ENCODE measurements around the gene NGLY1.

Gene NGLY1

DNA sequence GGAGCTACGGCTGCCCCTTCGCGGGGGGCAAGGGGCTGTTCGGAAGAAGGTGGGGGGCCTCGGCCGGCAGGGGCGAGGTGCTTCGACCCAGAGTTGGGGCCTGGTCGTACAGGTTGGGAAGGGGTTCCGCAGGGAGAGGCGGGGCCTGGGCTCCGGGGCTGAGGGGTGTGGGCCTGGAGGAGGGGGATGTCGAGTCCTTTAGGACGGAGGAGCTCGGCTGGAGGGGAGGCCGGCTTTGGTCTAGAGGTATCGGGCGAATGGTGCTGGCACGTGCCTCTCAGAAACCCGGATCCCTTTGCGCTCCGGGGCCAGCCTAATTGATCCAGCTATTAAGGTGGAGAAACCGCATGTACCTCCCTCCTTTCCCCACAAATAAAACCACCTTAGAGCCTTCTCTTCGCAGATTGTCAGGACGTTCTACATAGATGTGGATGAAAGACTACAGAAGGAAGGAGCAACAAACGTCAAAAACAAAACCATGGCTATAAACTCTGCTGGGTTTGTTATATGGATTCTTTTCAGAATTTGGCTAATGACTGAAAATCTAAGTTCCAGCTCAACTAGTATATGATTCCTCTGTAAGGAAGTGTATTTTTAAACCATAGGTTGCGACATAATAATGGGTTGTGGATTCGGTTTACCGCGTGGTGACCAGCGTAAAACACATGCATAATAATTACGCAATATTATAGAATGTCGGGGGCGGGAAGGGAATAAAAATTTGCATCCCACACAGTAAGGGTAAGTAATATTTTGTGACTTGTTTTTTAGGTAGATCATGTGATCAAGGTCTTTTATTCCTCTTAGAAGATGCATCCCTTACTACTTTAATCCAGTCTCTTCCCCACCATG is 644 bp upstream of the NGLY1 start:
- DNase-seq, result no peak

DNA sequence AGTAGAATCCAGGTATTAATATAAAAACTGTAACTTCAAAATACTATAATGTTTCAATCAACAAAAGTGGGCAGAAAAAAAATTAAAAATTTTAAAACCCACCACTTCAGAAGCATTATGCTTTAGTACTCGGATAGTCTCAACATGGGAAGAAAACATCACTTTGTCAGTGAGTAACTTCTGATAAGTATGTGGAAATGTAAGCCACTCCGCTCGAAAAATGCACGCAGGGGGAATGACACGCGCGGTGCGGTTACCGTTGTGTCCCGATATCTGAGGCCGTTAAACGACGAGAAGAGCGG is 656 bp downstream of the NGLY1 start:
- DNase-seq, result no peak

DNA sequence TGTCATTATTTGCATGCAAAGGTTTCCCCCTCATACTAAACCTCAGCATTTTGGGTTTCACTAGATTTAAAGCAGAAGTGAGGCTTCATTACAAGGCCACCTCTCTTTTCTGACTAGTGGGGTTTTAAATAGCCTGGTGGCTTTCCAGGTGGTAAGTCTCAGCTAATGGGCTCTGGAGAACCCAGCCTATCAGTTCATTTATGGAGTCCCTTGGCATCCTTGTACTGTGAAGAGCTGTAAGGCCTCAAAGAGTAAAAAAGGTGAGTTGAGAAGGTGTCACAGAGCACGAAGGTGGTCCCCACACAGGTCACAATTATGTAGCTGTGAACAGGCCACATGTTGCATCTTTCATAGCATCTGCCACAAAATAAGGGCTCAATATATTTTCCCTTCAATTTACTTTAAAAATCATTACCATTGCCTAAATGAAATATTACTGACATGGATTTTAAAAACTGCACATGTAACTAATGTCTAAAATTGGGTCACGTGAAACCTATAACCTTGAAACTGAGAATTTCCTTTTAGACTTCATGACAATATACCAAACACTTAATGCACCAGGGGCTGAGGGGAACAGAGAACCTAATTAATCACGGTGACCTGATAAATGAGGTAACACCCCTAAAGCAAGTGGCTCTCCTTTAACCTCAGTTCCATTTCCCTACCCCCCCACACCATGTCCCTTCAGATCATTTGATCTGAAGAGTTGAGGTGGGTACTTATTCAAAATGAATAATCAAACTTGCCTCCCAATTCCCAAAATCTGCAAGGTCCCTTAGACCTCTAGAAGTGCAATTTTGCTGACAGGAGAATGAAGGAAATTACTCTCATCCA is 1.3 kb downstream of the NGLY1 start:
- DNase-seq, result no peak

DNA sequence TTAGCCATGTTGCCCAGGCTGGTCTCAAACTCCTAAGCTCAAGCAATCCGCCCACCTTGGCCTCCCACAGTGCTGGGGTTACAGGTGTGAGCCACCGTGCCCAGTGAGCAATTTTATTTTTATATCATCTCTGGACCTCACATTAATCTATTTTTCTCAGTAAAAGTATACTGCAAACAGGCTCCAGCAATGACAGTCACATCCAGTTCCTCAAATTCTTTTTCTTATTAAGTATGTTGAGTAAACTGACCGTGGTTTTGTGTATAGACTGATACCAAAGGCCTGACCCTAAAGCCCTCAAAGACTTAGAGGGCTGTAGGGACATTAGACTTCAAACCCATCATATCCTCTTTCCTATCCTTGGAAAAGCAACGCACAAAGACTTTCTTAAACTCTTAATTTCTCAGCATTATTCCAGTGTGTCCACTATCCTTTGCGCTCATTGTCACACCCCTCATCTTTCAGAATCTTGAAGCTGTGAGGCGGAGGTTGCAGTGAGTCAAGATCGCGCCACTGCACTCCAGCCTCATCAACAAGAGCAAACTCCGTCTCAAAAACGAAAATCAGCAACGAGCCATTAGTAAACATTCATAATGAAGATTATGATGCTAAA is 2.0 kb downstream of the NGLY1 start:
- no peak for DNase-seq

DNA sequence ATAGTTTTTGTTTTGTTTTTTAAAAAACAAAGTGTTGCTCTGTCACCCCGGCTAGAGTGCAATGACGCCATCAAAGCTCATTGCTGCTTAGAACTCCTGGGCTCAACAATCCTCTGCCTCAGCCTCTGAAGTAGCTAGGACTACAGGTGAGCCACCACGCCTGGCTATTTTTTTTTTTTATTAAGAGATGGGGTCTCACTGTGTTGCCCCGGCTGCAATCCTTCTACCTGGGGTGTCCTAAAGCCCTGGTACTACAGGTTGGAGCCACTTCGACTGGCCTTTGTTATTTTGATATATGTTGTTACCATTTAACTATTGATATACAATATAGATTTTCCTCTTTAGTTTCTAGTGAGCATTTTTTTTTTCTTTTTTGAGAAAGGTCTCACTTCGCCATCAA is 2.6 kb downstream of the NGLY1 start:
- no peak for DNase-seq

DNA sequence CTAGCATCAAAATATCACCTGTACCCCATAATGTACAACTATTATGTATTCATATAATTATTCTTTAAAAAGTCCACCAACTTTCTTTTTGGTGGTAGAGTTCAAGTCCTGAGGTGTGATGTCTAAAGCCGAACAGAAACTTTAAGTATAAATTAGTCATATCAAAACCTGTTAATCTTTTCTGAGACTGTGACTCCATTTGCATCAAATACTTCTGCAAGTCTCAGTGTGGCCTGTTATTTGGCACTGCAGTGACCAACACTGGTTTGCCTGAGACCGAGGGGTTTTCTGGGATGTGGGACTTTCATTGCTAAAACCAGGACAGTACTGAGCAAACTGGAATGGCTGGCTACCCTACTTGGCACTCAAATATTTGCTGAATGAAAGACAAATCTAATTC is 7.3 kb downstream of the NGLY1 start:
- no peak for DNase-seq

DNA sequence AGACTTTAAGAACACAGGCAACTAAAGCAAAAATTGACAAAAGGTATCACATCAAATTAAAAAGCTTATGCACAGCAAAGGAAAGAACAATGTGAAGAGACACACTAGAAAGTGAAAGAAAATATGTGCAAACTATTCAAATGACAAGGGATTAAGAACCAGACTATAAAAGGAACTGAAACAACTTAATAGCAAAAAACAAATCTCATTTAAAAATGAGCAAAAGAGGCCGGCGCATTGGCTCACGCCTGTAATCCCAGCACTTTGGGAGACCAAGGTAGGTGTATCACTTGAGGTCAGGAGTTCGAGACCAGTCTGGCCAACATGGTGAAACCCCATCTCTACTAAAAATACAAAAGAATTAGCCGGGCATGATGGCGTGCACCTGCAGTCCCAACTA is 14.4 kb downstream of the NGLY1 start:
- no peak for DNase-seq

DNA sequence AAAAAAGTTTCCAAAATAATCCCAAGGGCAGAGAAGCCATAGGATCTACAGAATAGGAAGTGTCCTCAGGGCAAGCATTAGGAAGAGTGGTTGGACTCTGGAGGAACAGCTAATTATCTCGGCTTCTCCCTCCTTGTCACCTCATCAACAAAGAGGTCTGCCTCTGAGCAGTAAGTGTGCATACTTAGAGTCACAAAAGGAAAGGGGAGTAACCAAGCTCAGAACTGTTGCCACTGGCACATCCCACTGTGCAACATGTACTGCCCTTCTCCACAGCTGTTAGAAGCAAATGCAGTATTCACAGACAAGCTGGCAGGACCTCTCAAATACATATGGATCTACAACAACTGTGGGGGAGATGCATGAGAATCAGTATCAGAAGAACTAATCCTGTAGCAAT is 31.5 kb downstream of the NGLY1 start:
- DNase-seq, result no peak

DNA sequence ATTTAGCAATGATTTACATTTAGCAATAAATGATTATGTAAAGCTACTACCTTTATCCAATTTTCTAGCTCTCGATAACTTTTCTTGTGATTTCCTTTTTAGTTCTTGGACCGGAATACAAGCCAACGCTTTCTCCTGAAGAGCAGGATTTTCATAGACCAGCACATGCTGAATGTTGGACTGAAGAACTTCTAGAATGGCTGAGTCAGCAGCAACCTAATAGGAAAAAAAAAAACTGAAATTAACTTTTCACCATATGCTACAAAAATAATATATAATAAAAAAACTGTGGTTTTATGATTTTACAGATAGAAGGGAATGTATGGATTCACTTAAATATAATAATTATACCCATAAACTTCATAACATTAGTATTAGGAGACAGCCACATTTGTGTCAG is 32.2 kb downstream of the NGLY1 start:
- DNase-seq, result no peak

DNA sequence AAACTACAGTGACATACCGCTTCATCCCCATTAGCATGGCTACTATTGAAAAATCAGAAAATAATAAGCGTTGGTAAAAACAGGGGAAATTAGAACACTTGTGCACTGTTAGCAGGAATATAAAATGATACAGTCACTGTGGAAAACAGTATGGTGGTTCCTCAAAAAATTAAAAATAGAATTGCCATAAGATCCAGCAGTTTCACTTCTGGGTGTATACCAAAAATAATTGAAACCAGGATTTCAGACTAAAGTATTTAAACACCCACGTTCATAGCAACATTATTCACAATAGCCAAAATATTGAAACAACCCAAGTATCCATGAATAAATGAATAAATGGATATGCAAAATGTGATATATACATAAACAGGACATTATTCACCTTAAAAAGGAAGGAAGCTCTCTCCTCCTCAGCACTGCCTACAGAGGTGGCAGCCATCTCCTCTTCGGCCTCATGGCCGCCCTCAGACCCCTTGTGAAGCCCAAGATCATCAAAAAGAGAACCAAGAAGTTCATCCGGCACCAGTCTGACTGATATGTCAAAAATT is 34.1 kb downstream of the NGLY1 start:
- DNase-seq, result no peak

DNA sequence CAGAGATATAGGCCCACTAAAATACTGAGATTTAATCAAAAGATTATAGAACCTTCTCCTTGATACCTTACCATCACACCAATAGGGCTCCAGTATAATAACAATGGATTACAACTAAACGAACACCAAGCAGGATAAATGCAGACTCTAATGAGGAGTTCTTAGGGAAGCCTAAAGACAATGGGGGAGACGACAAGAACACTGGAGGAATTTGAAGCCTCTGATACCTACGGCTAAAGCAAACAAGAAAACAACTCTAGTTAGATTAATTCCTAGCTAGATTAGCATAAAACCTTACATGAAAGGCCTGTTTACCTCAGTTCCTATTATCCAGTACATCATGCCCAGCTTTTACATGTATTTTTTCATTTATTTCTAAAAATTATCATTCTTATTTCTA is 35.1 kb downstream of the NGLY1 start:
- DNase-seq, result no peak

DNA sequence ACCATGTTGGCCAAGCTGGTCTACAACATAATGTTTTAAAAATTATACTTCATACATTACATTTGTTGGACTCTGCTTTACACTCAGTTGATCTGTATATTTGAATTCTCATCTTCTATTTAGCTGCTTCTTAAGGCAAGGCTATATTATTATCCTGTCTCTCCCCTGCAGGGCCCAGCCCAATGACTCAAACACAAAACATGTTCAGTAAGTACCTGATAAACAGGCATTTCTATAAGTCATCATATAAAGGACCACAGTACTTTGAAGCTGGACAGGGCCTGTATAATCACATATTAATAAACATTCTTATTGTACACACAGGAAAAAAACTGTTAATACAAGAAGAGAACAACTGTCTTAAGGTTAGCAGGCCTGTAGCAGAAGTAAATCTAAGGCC is 36.2 kb downstream of the NGLY1 start:
- DNase-seq, result no peak

DNA sequence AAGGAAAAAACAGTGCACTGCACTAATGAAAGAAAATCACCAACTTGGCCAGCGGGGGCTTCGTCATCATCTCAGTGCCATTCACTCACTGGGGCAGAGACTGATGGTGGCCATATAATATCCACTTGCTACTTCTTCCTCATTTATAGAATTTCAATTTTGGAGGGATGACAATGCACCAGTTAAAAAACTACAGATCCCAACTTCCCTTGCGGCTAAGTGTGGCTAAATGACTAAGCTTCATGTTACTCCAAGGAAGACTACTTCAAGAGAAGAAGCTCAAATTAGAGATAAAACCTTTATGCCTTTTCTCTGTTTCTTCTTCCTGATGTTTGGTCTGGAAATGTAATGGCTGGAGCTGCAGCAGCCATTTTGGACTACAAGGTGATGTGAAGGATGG is 38.8 kb downstream of the NGLY1 start:
- DNase-seq, result no peak

DNA sequence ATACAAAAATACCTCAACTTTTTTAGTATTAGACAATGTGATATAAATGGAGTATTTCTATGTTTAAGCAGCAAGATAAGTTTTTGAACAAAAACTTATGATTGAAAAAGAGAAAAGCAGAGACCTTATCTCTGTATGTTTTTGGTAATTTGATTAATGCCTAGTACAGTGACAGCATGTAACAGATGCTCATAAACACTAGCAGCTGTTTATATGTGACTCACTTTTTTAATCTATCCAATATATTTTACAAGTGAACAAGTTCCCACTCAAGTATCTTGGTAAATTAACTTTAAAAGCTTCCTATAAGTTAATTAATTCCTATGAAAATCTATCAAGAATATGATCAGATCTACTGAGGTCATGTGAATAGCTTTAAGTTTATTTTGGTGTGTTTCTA is 55.1 kb downstream of the NGLY1 start:
- DNase-seq, result no peak

DNA sequence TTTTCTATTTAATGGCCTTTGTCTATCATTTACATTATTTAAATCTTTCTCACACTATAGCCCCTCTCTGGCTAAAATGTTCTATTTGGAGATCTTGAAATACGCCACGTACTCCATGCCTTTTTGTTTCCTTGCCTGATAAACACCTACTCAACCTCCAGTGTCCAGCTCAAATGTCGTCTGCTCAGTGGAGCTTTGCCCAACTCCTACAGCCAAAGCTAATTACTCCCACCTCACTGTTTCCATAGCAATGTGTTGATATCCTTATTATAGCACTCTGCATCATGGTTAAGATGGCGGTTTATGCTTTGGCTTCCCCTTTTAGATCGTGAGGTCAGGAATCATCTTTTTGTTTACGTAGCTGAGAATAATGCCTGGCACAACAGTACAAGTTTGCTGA is 55.9 kb downstream of the NGLY1 start:
- no peak for DNase-seq

DNA sequence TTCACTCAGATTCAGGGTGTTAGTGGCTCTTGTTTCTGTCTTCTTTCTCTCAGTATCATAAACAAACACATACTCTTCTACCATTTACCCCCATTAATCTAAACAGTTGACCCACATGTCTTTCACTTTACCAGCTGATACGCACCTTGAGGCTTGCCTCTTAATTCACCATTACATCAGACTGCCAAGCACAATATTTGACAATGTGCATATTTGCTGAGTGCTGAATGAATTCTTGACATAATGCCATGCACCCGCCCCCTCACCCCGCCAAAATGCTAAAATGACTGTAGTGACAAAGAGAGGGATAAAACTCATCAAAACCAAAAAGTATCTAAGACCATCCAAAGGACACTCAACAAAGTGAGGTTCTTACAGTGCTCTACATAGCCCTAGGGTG is 57.4 kb downstream of the NGLY1 start:
- no peak for DNase-seq

DNA sequence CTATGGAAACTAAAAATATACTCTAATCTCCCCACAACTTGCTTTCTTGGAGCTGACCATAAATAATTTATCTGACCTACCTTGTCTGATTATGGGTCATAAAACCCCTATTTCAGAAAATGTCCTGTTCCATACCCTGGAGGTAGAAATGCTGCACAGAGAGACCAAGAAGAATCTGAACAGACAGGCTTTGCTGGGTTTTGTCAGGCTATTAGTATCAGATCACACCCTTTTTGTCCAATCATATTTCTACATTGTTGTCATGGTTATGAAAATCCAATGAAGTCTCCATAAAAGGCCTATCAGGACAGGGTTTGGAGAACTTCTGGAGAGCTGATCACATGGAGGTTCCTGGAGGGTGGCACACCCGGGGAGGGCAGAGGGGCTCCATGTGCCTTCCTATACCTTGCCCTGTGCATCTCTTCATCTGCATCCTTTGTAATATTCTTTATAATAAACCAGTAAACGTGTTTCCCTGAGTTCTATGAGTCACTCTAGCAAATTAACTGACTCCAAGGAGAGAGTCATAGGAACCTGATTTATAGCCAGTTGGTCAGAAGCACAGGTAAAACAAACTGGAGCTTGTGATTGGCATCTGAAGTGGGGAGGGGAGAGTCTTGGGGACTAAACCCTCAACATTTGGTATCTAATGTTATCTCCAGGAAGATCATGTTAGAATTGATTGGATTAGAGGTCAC is 58.1 kb downstream of the NGLY1 start:
- DNase-seq, result no peak

DNA sequence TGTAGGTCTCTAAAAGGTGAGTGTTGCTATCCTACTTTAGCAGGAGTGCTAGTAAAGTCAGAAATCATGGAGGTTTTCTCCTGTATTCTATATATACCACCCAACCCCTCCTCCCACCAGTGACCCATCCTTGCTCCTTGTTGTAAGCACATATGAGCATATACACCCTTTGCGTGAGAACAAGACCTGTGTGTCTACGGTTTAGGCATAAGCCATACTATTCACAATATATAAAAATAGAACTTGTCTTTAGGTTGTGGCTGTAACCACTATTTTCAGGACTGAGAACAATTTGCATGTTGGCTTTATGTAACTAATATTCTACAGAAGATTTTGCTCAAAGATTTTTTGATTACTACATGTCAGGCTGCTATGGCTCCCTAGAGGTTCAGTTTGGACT is 59.4 kb downstream of the NGLY1 start:
- DNase-seq, result no peak

DNA sequence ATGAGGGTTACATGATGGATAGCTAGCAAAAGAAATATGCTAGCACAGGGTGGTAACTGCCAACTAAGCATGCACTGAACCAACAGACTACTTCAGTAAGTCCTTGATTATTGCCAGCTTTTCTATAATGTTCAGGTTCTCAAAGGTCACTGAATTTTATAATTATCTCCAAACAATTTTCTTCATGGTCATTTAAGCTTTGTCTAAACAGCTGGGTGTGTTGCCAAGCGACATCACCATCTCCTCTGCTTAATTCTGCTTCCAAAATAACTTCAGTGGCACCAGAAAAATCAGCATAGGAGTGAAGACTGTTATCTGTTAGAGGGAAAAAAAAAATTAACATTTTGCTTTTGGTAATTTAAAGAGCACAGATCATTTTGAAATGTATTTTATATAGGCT is 63.9 kb downstream of the NGLY1 start:
- no peak for DNase-seq

DNA sequence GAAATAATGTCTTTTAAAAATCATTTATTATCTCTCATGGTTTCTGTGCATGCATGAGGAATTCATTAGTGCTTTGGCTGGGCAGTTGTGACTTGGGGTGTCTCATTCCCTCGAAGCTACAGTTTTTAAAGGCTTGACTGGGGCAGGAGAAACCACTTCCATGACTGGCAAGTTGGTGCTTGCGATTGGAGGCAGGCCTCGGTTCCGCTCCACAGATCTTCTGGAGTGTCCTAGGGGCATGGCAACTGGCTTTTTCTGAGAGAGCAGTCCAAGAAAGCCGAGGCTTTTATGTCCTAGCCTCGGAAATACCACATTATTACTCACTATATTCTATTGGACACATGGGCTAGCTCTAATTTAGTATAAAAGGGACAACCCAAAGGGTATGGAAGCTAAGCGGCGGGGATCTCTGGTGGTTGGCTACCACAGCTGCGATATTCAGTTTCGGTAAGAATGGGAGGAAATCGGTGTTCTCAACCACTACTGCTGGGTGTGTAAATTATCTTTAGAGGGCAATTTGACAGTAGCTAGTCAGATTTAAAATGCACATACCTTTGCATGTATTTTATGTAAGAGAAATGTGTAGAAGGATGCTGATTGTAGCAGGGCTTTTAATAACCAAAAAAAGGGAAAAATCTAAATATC is 69.8 kb downstream of the NGLY1 start:
- no peak for DNase-seq

DNA sequence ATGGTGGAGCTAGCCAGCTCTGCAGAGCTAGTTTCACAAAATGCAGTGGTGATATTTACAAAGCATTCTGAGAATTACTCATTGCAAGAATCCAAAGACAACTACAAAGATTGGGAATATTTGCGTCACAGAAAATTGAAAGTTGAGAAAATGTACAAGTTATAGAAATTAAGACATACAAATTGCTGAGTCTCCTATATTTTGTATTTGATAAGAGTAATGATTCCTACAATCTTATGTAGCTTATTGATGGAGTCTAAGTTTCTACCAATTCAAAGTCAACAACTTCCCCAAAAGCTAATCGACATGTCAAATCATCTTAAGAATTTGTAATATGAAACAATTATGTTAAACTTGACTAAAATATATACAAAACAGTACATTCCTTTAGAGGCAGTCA is 72.2 kb downstream of the NGLY1 start:
- no peak for DNase-seq

DNA sequence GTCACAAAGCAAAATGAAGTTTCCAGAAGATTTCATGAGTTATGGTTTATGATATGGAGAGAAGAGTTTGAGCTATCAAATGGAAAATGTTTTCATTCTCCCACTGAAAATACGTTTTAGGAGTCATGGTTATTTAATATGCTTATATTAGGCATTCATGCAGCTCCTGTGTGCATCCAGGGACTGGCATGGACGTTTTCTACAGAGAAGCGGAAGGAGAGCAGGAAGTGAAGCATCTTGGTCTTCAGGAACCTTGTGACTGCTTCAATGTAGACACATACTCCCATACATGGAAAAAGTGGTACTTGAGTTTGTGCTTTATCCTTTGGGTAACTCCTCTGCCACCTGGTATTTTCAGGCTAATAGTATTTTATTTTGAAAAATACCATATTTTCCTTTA is 75.2 kb downstream of the NGLY1 start:
- no peak for DNase-seq

Data from NCI-H187 treated with DMSO at 0.1 percent for 48 hours (cell line).